Sigmoid colon (tissue), 7 donors: ENCODE measurements around the gene IL16. TPM values are rescaled to one million over a fixed set of nuclear protein-coding genes. Genes with fewer than 3 reads are reported as not detected.

Source experiments
- DNase-seq: peaks from one replicate; pipeline ENCODE4 v3.0.0-alpha.2; 2019
- H3K27ac ChIP-seq, 4 donors: fragments of 200-600 bp; sonication (generic); one replicate each; pipeline ENCODE4 v1.5.1; 2016 to 2019; ENCODE audit warnings: mild to moderate bottlenecking in 1 of 4
- H3K27me3 ChIP-seq, 3 donors: fragments of 200-600 bp; sonication (generic); one replicate each; pipeline ENCODE4 v1.5.1; 2019; ENCODE audit warnings: mild to moderate bottlenecking in 1 of 3
- H3K36me3 ChIP-seq, 4 donors: fragments of 200-600 bp; sonication (generic); one replicate each; pipeline ENCODE4 v1.5.1; 2016 to 2019
- H3K4me1 ChIP-seq, 4 donors: fragments of 200-600 bp; sonication (generic); one replicate each; pipeline ENCODE4 v1.5.1; 2017 to 2019
- H3K4me3 ChIP-seq, 4 donors: fragments of 200-600 bp; sonication (generic); one replicate each; pipeline ENCODE4 v1.5.1; 2017 to 2019; ENCODE audit warnings: mild to moderate bottlenecking in 2 of 4, moderate library complexity in 1 of 4
- H3K9me3 ChIP-seq, 4 donors: fragments of 200-600 bp in 3 of 4; sonication (generic) in 3 of 4; one replicate each; pipeline versions ENCODE4 v1.5.1 to v1.6.1; 2013 to 2019
- EP300 ChIP-seq, 4 donors: sonication (generic); formaldehyde crosslinking; IDR thresholded peaks; one replicate each; pipeline ENCODE4 v1.6.1; 2017; ENCODE audit warnings: antibody characterized with exemption in 4 of 4
- POLR2A ChIP-seq, 2 donors: fragments of 450-650 bp; IDR thresholded peaks; one replicate each; pipeline ENCODE4 v1.6.1; 2016; ENCODE audit warnings: antibody characterized with exemption in 2 of 2, mild to moderate bottlenecking in 2 of 2, moderate library complexity in 2 of 2
- POLR2AphosphoS5 ChIP-seq, 4 donors: sonication (generic); formaldehyde crosslinking; IDR thresholded peaks; one replicate each; pipeline ENCODE4 v1.6.1; 2017; ENCODE audit warnings: antibody characterized with exemption in 4 of 4
- WGBS, 2 donors: extraction: QIAGEN DNeasy Blood & Tissue Kit; methylation state at CpG; one replicate each; pipeline ENCODE4 v1.1.7; 2013; 5-methylcytosine and 5-hydroxymethylcytosine counted together
- intact Hi-C: fragments of 100-400 bp; cut with DNase I; formaldehyde crosslinking; loops from one replicate; pipeline ENCODE4 v1.15.1; 2023
- polyA plus RNA-seq, 3 donors: library from polyadenylated mRNA; stranded (reverse); fragments of 200-250 nt; gene quantifications; one replicate each; pipeline ENCODE4 v1.2.3, GENCODE V29; 2013
- total RNA-seq, 4 donors: library from RNA; depleted of rRNA; stranded (reverse); fragments of >200 nt; gene quantifications; one replicate each; pipeline ENCODE4 v1.1.0, GENCODE V29; 2016
- TF ChIP-seq, protein P1 (sequence below), 4 experiments: fragments of 450-650 bp in 3 of 4; fragments of 200-600 bp in 1 of 4; IDR thresholded peaks; one replicate each; pipeline ENCODE4 v1.5.1; 2016 to 2019; ENCODE audit warnings: antibody characterized with exemption in 4 of 4, mild to moderate bottlenecking in 3 of 4, moderate library complexity in 2 of 4
- donor health status: healthy with polysubstance abuse.
- donor health status: Bipolar disorder and iron deficiency.
- donor health status: healthy.

The IL16 gene
- total and polyA plus RNA-seq, 7 donors = 3.0 to 52.8 (median 8.9) TPM

GRCh38 chr15:81223346-81223971 lies 26.8 kb downstream of the IL16 start:
- no peak for TF ChIP-seq POLR2A (IDR thresholded peaks at IDR 0.05)
- no peak for TF ChIP-seq POLR2AphosphoS5 (IDR thresholded peaks at IDR 0.05)
- TF ChIP-seq EP300 (IDR thresholded peaks at IDR 0.05) = no peak
- TF ChIP-seq, protein P1, sequence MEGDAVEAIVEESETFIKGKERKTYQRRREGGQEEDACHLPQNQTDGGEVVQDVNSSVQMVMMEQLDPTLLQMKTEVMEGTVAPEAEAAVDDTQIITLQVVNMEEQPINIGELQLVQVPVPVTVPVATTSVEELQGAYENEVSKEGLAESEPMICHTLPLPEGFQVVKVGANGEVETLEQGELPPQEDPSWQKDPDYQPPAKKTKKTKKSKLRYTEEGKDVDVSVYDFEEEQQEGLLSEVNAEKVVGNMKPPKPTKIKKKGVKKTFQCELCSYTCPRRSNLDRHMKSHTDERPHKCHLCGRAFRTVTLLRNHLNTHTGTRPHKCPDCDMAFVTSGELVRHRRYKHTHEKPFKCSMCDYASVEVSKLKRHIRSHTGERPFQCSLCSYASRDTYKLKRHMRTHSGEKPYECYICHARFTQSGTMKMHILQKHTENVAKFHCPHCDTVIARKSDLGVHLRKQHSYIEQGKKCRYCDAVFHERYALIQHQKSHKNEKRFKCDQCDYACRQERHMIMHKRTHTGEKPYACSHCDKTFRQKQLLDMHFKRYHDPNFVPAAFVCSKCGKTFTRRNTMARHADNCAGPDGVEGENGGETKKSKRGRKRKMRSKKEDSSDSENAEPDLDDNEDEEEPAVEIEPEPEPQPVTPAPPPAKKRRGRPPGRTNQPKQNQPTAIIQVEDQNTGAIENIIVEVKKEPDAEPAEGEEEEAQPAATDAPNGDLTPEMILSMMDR (IDR thresholded peaks at IDR 0.05) = no peak
- Histone ChIP-seq H3K27me3 (no peaks in the 10 kb centered on the region), H3K27ac (peak overlapping the region in 1 of 4 donors; percentile 69), H3K36me3 (no peaks in the 10 kb centered on the region), H3K9me3 (no peaks in the 10 kb centered on the region), H3K4me1 (no peaks in the 10 kb centered on the region), H3K4me3 (no peak overlapping the region)
- WGBS, 2 donors = 51 to 78% methylated on average over 2 of the region's 2 CpGs
- DNase-seq = no peak
- intact Hi-C loops = no loop called here

DNA sequence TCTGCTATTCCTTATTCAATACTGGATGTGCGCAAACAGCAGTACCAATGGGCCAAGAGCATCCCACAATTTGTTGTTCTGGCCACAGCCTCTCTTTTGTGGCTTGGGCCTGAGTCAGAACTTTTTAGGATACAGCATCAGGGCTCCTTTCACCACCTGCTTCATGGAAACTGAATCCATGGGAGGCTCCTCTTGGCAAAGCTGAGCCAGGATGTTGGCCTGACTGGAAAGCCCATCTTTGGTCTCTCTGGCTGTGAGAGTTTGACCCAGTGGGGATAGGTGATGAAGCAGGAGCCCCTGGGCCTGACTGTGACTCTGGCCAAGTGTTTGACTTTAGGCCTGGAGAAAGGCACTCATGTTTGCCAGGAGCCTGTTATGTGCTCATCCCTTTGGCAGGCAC lies 27.6 kb downstream of the IL16 start:
- Histone ChIP-seq H3K4me1 (no peaks in the 10 kb centered on the region), H3K27me3 (no peaks in the 10 kb centered on the region), H3K36me3 (no peaks in the 10 kb centered on the region), H3K27ac (peak overlapping the region in 3 of 4 donors; percentile 51 to 69 (median 61)), H3K9me3 (no peaks in the 10 kb centered on the region), H3K4me3 (no peak overlapping the region)
- no peak for TF ChIP-seq POLR2AphosphoS5 (IDR thresholded peaks at IDR 0.05)
- no peak for TF ChIP-seq POLR2A (IDR thresholded peaks at IDR 0.05)
- TF ChIP-seq EP300 (IDR thresholded peaks at IDR 0.05) = no peak
- TF ChIP-seq, protein P1 (IDR thresholded peaks at IDR 0.05) = no peak
- no peak for DNase-seq
- WGBS, 2 donors = 87 to 95% methylated on average over 1 of the region's 1 CpG
- intact Hi-C loops = no loop called here

- intact Hi-C loops = no loop called here
- peak; percentile 88 for DNase-seq
Measured at GRCh38 chr15:81225161-81225671, 28.5 kb downstream of the IL16 start.

DNA sequence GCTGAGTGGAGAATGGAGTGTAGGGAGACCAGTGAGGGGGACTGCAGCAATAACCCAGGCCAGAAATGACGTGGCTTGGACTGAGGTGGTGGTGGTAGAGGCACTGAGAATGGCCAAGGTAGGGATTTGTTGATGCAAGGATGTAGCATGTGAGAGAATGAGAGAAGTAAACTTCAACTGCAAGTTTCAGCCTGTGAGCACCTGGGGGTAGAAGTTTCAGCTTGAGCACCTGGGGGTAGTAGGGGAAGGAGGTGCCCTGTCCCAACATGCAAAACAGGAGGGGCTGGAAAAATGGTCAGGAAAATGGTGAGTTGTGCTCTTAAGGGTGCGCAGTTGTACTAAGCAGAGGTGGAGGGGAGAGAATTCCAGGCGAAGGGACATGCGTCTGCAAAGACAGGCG lies 31.0 kb downstream of the IL16 start:
- Histone ChIP-seq H3K4me3 (no peak overlapping the region), H3K27me3 (no peaks in the 10 kb centered on the region), H3K4me1 (no peaks in the 10 kb centered on the region), H3K27ac (peak overlapping the region in 1 of 4 donors; percentile 3), H3K9me3 (no peaks in the 10 kb centered on the region), H3K36me3 (no peaks in the 10 kb centered on the region)
- TF ChIP-seq, protein P1 (IDR thresholded peaks at IDR 0.05) = no peak
- TF ChIP-seq POLR2A (IDR thresholded peaks at IDR 0.05) (no peak), POLR2AphosphoS5 (IDR thresholded peaks at IDR 0.05) (no peak), EP300 (IDR thresholded peaks at IDR 0.05) (no peak)
- no peak for DNase-seq
- WGBS, 2 donors = 77 to 89% methylated on average over 5 of the region's 5 CpGs
- intact Hi-C loops = no loop called here

More at GRCh38 chr15:81225161-81225671, 28.5 kb downstream of the IL16 start:
- TF ChIP-seq POLR2AphosphoS5 (IDR thresholded peaks at IDR 0.05) (no peak), EP300 (IDR thresholded peaks at IDR 0.05) (no peak), POLR2A (IDR thresholded peaks at IDR 0.05) (no peak)
- TF ChIP-seq, protein P1 (IDR thresholded peaks at IDR 0.05) = no peak
- Histone ChIP-seq H3K9me3 (no peaks in the 10 kb centered on the region), H3K4me3 (no peak overlapping the region), H3K36me3 (no peaks in the 10 kb centered on the region), H3K27ac (peak overlapping the region; percentile 14 to 69 (median 56)), H3K27me3 (no peaks in the 10 kb centered on the region), H3K4me1 (no peaks in the 10 kb centered on the region)
- 82 to 85% methylated on average over 10 of the region's 10 CpGs for WGBS, 2 donors
